NT2/D1 (cell line): Measurements from ENCODE around the gene RASAL2.

Experiments used
- SUZ12 ChIP-seq: IDR thresholded peaks from 2 replicates; pipeline ENCODE4 v1.6.1; 2011; ENCODE audit not compliant: insufficient read length, insufficient read depth; ENCODE audit errors: extremely low read depth
- YY1 ChIP-seq: IDR thresholded peaks from 2 replicates; pipeline ENCODE4 v1.6.1; 2011; ENCODE audit not compliant: insufficient read length, insufficient read depth

DNA sequence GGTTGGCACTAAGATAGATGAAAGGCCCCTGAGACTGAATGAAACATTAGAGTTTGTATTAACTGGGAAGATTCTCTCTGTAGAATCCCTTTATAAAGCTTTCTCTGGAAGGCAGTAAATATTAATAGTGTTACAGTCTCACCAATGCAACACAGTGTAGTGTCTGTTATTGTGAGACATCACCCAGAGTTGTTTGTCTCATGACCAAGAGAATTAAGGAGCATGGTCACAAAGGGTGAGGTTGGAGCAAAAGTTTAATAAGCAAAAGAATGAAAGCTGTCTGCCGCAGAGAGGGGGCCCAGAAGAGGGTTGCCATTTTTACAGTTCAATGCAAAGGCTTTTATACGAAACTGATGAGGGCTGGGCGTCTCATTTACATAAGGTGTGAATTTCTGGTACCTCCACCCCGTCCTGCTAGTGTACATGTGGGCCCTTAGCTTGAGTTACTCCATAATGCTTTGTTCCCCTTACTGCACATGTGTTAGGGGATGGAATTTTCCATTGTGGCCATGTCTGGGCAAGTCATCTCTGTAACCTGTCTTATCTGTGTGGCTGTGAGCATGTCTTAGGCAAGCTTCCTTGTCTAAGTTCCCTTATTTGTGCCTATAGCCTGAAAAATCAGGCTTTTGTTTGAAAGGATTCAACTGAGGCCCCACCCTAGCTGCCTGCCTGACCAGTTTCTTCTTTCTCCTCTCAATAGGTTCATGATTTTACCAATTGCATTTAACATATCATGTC, 184.1 kb downstream of the RASAL2 start:
- TF ChIP-seq SUZ12 (no peak), YY1 (no peak)
